GM23248 (cell line): ENCODE measurements around the gene PIK3R1. TPM values are rescaled to one million over a fixed set of nuclear protein-coding genes. Genes with fewer than 3 reads are reported as not detected.

Experiments used
- DNase-seq: peaks from one replicate; pipeline ENCODE4 v3.0.0-alpha.2; 2015
- H2AFZ ChIP-seq: fragments of 200-600 bp; sonication (generic); 2 replicates; pipeline ENCODE4 v1.6.1; 2016; ENCODE audit warnings: antibody characterized with exemption
- H3F3A ChIP-seq: fragments of 200-600 bp; sonication (generic); 2 replicates; pipeline ENCODE4 v1.6.1; 2016; ENCODE audit warnings: mild to moderate bottlenecking, antibody characterized with exemption, mixed run types; ENCODE audit not compliant: insufficient read depth
- H3K27ac ChIP-seq: fragments of 200-600 bp; sonication (generic); 2 replicates; pipeline ENCODE4 v1.5.1; 2016; ENCODE audit warnings: mild to moderate bottlenecking
- H3K27me3 ChIP-seq: fragments of 200-600 bp; sonication (generic); replicated peaks from 2 replicates; pipeline ENCODE4 v1.6.1; 2016; ENCODE audit warnings: mild to moderate bottlenecking; ENCODE audit not compliant: insufficient read depth
- H3K36me3 ChIP-seq: fragments of 200-600 bp; sonication (generic); 2 replicates; pipeline ENCODE4 v1.6.1; 2016; ENCODE audit warnings: low read depth, mild to moderate bottlenecking
- H3K4me1 ChIP-seq: fragments of 200-600 bp; sonication (generic); 2 replicates; pipeline ENCODE4 v1.6.1; 2016; ENCODE audit warnings: mild to moderate bottlenecking; ENCODE audit not compliant: insufficient read depth
- H3K4me2 ChIP-seq: fragments of 200-600 bp; sonication (generic); one replicate; pipeline ENCODE4 v1.6.1; 2016; ENCODE audit warnings: mild to moderate bottlenecking; ENCODE audit not compliant: unreplicated experiment
- H3K4me3 ChIP-seq: fragments of 200-600 bp; sonication (generic); 2 replicates; pipeline ENCODE4 v1.5.1; 2016; ENCODE audit warnings: mild to moderate bottlenecking
- H3K79me2 ChIP-seq: fragments of 200-600 bp; sonication (generic); 2 replicates; pipeline ENCODE4 v1.6.1; 2016; ENCODE audit warnings: mild to moderate bottlenecking; ENCODE audit not compliant: insufficient read depth
- H3K9ac ChIP-seq: fragments of 200-600 bp; sonication (generic); 2 replicates; pipeline ENCODE4 v1.6.1; 2016; ENCODE audit warnings: mild to moderate bottlenecking
- H3K9me2 ChIP-seq: fragments of 200-600 bp; sonication (generic); 2 replicates; pipeline ENCODE4 v1.6.1; 2016; ENCODE audit warnings: mixed run types, mild to moderate bottlenecking, moderate library complexity; ENCODE audit not compliant: insufficient read depth
- H3K9me3 ChIP-seq: fragments of 200-600 bp; sonication (generic); one replicate; pipeline ENCODE4 v1.6.1; 2017; ENCODE audit warnings: low read depth
- H4K20me1 ChIP-seq: fragments of 200-600 bp; sonication (generic); 2 replicates; pipeline ENCODE4 v1.6.0; 2016; ENCODE audit not compliant: insufficient read depth
- EZH2 ChIP-seq: fragments of 200-600 bp; sonication (generic); IDR thresholded peaks from 2 replicates; pipeline ENCODE4 v1.6.1; 2018; ENCODE audit warnings: antibody characterized with exemption, mild to moderate bottlenecking; ENCODE audit not compliant: insufficient read depth, poor library complexity, severe bottlenecking
- EZH2phosphoT487 ChIP-seq: fragments of 200-600 bp; sonication (generic); IDR thresholded peaks from 2 replicates; pipeline ENCODE4 v1.6.1; 2018; ENCODE audit warnings: antibody characterized with exemption, moderate library complexity, mild to moderate bottlenecking, low read depth; ENCODE audit not compliant: insufficient read depth
- WGBS, 2 experiments: methylation state at CpG; one replicate each; pipeline ENCODE4 v1.1.6; 2015 to 2017; ENCODE audit warnings: low lambda C conversion rate in 2 of 2, low coverage in 1 of 2; ENCODE audit errors: missing lambda C conversion rate in 2 of 2; 5-methylcytosine and 5-hydroxymethylcytosine counted together
- in situ Hi-C: fragments of 300-500 bp; cut with MboI; formaldehyde crosslinking; loops from 2 replicates; pipeline ENCODE4 v1.15.0; 2020
- polyA plus RNA-seq: library from polyadenylated mRNA; unstranded; fragments of >200 nt; fragmentation: Nextera tagmentation; extraction: Ambion mirVana; gene quantifications from 2 replicates; pipeline ENCODE4 v1.2.1, GENCODE V29; 2016
- total RNA-seq: library from RNA; depleted of rRNA; stranded (reverse); fragments of >200 nt; shearing (Covaris generic); gene quantifications from 2 replicates; pipeline ENCODE4 v1.2.3, GENCODE V29; 2014

The PIK3R1 gene
- total and polyA plus RNA-seq, 2 experiments from 2014 or later, result 8.4 to 14.4 TPM

DNA sequence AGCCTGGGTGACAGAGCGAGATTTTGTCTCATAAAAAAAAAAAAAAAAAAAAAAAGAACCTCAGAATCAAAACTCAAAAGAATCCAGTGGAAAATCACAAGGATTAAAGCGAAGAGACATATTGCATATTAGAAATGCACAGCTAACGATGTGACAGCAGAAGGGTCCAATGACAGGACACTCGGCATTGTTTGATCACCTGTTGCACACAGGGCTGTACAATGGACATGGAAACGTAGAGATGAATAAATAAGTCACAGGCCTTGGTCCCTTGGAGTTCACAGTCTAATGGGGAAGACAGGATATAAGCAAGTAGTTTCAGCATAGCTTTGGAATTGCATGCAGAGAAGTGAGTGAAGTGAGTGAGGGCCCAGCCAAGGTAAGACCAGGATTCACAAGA is 25.9 kb upstream of the PIK3R1 start:
- Histone ChIP-seq H3K4me1 (no peaks in the 10 kb centered on the region), H3K9me3 (no peaks in the 10 kb centered on the region), H3K4me2 (no peak overlapping the region), H2AFZ (no peak overlapping the region), H3K27ac (no peak overlapping the region), H3K4me3 (no peak overlapping the region), H3F3A (no peaks in the 10 kb centered on the region), H3K27me3 (no peaks in the 10 kb centered on the region), H3K9ac (no peak overlapping the region), H3K36me3 (no peaks in the 10 kb centered on the region), H4K20me1 (no peaks in the 10 kb centered on the region), H3K79me2 (no peaks in the 10 kb centered on the region), H3K9me2 (no peaks in the 10 kb centered on the region)
- 93 to 94% methylated on average over 5 of the region's 5 CpGs for WGBS, 2 experiments
- in situ Hi-C loops, result no loop called here
- no peak for TF ChIP-seq EZH2
- no peak for TF ChIP-seq EZH2phosphoT487
- DNase-seq, result no peak

DNA sequence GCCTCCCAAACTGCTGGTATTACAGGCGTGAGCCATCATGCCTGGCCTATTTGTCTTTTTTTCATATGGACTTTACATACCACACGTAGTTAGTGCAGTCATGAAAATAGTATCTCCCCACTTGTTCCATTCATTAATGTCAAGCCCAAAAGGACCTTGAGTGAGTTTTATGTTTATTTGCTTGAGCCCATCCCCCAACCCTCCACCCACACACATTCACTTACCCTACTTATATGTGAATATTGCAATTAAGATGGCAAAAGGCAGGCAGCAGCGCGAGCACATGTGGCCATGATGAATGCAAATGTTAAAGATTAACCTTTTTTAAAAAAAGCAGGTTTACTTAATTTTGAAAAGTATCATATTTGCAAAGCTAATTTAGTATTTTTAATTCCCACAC is 24.9 kb upstream of the PIK3R1 start:
- no peaks in the 10 kb centered on the region for H3F3A ChIP-seq
- H3K9me3 ChIP-seq, result no peaks in the 10 kb centered on the region
- no peak overlapping the region for H3K4me3 ChIP-seq
- H3K4me2 ChIP-seq, result no peak overlapping the region
- WGBS, 2 experiments, result 94 to 95% methylated on average over 4 of the region's 4 CpGs
- no peak overlapping the region for H2AFZ ChIP-seq
- no peak overlapping the region for H3K9ac ChIP-seq
- no peaks in the 10 kb centered on the region for H3K36me3 ChIP-seq
- H3K79me2 ChIP-seq, result no peaks in the 10 kb centered on the region
- H3K27me3 ChIP-seq, result no peaks in the 10 kb centered on the region
- H4K20me1 ChIP-seq, result no peaks in the 10 kb centered on the region
- DNase-seq, result no peak
- H3K27ac ChIP-seq, result no peak overlapping the region
- no peaks in the 10 kb centered on the region for H3K4me1 ChIP-seq
- TF ChIP-seq EZH2phosphoT487 (no peak), EZH2 (no peak)
- in situ Hi-C loops, result no loop called here
- H3K9me2 ChIP-seq, result no peaks in the 10 kb centered on the region

DNA sequence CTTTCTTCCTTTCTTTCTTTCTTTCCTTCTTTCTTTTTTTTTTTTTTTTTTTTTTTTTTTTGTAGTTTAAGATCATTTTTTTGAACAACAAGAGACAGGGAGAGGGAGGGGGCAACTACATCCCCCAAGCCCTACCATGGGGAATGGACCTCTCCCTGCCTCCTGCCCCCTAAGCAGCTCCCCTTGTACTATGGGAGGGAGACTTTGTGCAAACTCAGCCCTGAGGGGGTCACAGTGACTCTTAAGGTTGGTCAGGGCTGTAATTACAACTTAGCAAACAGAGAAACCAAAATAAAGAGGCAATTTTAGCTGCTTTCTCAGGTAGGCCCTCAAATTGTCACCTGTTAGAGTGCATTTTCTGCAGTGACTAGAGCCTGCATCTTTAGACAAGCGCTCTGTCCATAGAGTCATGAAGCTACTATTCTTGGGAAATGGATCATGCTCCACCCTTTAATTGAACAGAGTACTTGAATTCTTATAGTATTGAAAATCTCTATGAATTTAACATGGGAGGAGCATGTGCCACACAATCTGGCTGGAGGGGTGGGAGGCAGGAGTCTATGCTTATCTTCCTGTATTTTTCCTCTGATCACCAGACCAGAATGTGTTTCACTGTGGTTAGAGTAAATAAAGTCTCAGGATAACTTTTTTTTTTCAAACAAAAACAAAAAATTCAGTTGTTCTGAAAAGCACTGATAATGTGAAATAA is 24.3 kb upstream of the PIK3R1 start:
- H3K9me2 ChIP-seq, result no peaks in the 10 kb centered on the region
- H3K4me2 ChIP-seq, result no peak overlapping the region
- no peaks in the 10 kb centered on the region for H3K27me3 ChIP-seq
- in situ Hi-C loops, result no loop called here
- no peak overlapping the region for H3K9ac ChIP-seq
- H3K79me2 ChIP-seq, result no peaks in the 10 kb centered on the region
- no peaks in the 10 kb centered on the region for H4K20me1 ChIP-seq
- H3K4me3 ChIP-seq, result no peak overlapping the region
- H3K36me3 ChIP-seq, result no peaks in the 10 kb centered on the region
- H2AFZ ChIP-seq, result no peak overlapping the region
- no peaks in the 10 kb centered on the region for H3K9me3 ChIP-seq
- no peaks in the 10 kb centered on the region for H3K4me1 ChIP-seq
- no peak for DNase-seq
- TF ChIP-seq EZH2phosphoT487, result no peak
- TF ChIP-seq EZH2, result no peak
- no peak overlapping the region for H3K27ac ChIP-seq
- 94 to 100% methylated on average over 1 of the region's 1 CpG for WGBS, 2 experiments
- no peaks in the 10 kb centered on the region for H3F3A ChIP-seq

DNA sequence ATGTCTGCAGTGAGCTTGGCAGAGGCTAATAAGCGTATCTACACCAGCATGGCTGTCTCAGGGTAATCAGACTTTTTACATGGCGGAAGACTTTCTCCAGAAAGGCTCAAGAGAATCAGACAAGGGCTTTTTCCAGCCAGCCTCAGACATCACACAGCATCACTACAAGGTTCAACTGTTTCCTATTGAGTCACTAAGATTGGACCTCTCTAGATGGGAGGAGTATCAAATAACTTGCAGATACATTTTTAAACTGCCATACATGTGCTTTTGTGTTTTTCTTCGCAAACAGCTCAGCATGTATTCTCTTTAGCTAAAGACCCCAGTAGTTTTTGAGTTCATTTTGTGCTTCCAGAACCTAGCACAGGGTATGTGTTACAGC is 22.9 kb upstream of the PIK3R1 start:
- Histone ChIP-seq H3K4me2 (no peak overlapping the region), H3K27ac (no peak overlapping the region)
- DNase-seq, result no peak

More for the DNA sequence above, 22.9 kb upstream of the PIK3R1 start:
- Histone ChIP-seq H3K4me1 (no peaks in the 10 kb centered on the region), H4K20me1 (no peaks in the 10 kb centered on the region), H3K9me2 (no peaks in the 10 kb centered on the region), H2AFZ (no peak overlapping the region), H3K27me3 (no peaks in the 10 kb centered on the region), H3K9me3 (no peaks in the 10 kb centered on the region), H3K36me3 (no peaks in the 10 kb centered on the region), H3K4me3 (no peak overlapping the region), H3K9ac (no peak overlapping the region), H3K79me2 (no peaks in the 10 kb centered on the region), H3F3A (no peaks in the 10 kb centered on the region)
- in situ Hi-C loops, result no loop called here
- WGBS, 2 experiments, result 98% methylated on average over 3 of the region's 3 CpGs
- TF ChIP-seq EZH2 (no peak), EZH2phosphoT487 (no peak)
